ENCODE data around the gene CP. TPM values are rescaled to one million over a fixed set of nuclear protein-coding genes. Genes with fewer than 3 reads are reported as not detected.

The CP gene
- total and polyA plus RNA-seq, 9 of the 15 experiments (the other 6 are each of a cell fraction or from before 2014, with no cell fraction given), result 0.30 to 0.75 TPM; not detected in 7

DNA sequence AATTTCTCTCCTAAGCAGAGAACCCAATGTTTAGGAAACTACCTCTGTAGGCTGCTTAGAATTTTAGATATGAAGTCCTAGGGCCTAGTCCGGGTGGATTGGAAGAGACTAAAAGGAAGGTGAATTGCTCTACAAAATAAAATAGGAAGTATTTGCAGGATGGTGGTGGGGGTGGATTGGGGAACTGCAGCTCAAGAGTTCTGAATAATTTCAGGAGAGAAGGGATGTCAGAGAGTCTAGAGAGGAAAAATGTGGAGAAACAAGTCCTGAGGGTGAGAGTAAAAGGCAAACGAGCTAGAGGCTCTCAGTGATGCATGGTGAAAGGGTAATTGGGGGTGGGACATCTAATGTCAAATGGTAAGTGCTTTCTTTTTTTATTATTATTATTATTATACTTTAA is 10.2 kb upstream of the CP start:
- BruUV-seq (replicated peaks), result no TSS peak
- Histone ChIP-seq H3K27me3 (ENCODE audit: control insufficient read depth in 2 of 2, insufficient read depth in 2 of 2, low read length in 2 of 2) (no peaks in the 10 kb centered on the region), H3K4me2 (ENCODE audit: insufficient read depth, low read length) (no peak overlapping the region), H3K4me3 (no peak overlapping the region), H3K27ac (ENCODE audit: extremely low read depth, low read depth, low read length) (no peak overlapping the region), H3K9me1 (ENCODE audit: control insufficient read depth, insufficient read depth, low read length) (no peaks in the 10 kb centered on the region), H4K20me1 (replicated peaks; ENCODE audit: control insufficient read depth, insufficient read depth, low read length) (no peaks in the 10 kb centered on the region; the same call in 1 of the 2 replicates), H3K79me2 (ENCODE audit: control insufficient read depth, insufficient read depth, low read length) (no peaks in the 10 kb centered on the region), H3K4me1 (replicated peaks in 1 of 2; ENCODE audit: control insufficient read depth in 2 of 2, insufficient read depth in 2 of 2, low read length in 2 of 2) (peaks cover 0 to 19% of the 10 kb centered on the region in 2 experiments; a peak in 4 of 5 replicates), H3K36me3 (ENCODE audit: control insufficient read depth, insufficient read depth, low read length) (no peaks in the 10 kb centered on the region), H2AFZ (ENCODE audit: low read depth, low read length) (no peak overlapping the region), H3K9ac (ENCODE audit: insufficient read depth in 1 of 2, low read depth in 2 of 2, low read length in 2 of 2) (no peak overlapping the region), H3K9me3 (replicated peaks; ENCODE audit: control insufficient read depth, insufficient read depth, low read depth, low read length) (no peaks in the 10 kb centered on the region)
- POLR2A ChIA-PET, result no interaction called here
- ATAC-seq (no peak), FAIRE-seq (no peak), DNase-seq (ENCODE audit: extremely low read depth in 1 of 4, low spot score in 3 of 4) (no peak)
- 8% methylated on average over 2 of the region's 2 CpGs for WGBS (ENCODE audit: insufficient coverage, low coverage, missing lambda C conversion rate)
- CTCF ChIA-PET (ENCODE audit: low intra/inter-chr PET ratio), result no interaction called here
- intact Hi-C loops (cut with micrococcal nuclease), result no loop called here
- in situ Hi-C loops (cut with MboI), result no loop called here
- TF ChIP-seq ZBTB5 (IDR thresholded peaks at IDR 0.05) (no peak), ZNF699 (CRISPR knock-in tag; IDR thresholded peaks at IDR 0.05; ENCODE audit: insufficient replicate concordance) (no peak), KLF1 (tag; IDR thresholded peaks at IDR 0.05) (no peak), RFX5 (IDR thresholded peaks at IDR 0.05; ENCODE audit: low read depth, low read length) (no peak), SMARCA4 (IDR thresholded peaks at IDR 0.05) (no peak), ZNF12 (CRISPR knock-in tag; IDR thresholded peaks at IDR 0.05) (no peak), CC2D1A (IDR thresholded peaks at IDR 0.05) (no peak)
- TF ChIP-seq, protein P1, sequence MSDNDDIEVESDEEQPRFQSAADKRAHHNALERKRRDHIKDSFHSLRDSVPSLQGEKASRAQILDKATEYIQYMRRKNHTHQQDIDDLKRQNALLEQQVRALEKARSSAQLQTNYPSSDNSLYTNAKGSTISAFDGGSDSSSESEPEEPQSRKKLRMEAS (CRISPR knock-in tag; IDR thresholded peaks at IDR 0.05), result no peak
- TF ChIP-seq, protein P2, sequence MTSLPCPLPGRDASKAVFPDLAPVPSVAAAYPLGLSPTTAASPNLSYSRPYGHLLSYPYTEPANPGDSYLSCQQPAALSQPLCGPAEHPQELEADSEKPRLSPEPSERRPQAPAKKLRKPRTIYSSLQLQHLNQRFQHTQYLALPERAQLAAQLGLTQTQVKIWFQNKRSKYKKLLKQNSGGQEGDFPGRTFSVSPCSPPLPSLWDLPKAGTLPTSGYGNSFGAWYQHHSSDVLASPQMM (CRISPR knock-in tag; IDR thresholded peaks at IDR 0.05), result no peak
- TF ChIP-seq, protein P3, sequence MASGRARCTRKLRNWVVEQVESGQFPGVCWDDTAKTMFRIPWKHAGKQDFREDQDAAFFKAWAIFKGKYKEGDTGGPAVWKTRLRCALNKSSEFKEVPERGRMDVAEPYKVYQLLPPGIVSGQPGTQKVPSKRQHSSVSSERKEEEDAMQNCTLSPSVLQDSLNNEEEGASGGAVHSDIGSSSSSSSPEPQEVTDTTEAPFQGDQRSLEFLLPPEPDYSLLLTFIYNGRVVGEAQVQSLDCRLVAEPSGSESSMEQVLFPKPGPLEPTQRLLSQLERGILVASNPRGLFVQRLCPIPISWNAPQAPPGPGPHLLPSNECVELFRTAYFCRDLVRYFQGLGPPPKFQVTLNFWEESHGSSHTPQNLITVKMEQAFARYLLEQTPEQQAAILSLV (tag; IDR thresholded peaks at IDR 0.05), result no peak
- TF ChIP-seq, protein P4, sequence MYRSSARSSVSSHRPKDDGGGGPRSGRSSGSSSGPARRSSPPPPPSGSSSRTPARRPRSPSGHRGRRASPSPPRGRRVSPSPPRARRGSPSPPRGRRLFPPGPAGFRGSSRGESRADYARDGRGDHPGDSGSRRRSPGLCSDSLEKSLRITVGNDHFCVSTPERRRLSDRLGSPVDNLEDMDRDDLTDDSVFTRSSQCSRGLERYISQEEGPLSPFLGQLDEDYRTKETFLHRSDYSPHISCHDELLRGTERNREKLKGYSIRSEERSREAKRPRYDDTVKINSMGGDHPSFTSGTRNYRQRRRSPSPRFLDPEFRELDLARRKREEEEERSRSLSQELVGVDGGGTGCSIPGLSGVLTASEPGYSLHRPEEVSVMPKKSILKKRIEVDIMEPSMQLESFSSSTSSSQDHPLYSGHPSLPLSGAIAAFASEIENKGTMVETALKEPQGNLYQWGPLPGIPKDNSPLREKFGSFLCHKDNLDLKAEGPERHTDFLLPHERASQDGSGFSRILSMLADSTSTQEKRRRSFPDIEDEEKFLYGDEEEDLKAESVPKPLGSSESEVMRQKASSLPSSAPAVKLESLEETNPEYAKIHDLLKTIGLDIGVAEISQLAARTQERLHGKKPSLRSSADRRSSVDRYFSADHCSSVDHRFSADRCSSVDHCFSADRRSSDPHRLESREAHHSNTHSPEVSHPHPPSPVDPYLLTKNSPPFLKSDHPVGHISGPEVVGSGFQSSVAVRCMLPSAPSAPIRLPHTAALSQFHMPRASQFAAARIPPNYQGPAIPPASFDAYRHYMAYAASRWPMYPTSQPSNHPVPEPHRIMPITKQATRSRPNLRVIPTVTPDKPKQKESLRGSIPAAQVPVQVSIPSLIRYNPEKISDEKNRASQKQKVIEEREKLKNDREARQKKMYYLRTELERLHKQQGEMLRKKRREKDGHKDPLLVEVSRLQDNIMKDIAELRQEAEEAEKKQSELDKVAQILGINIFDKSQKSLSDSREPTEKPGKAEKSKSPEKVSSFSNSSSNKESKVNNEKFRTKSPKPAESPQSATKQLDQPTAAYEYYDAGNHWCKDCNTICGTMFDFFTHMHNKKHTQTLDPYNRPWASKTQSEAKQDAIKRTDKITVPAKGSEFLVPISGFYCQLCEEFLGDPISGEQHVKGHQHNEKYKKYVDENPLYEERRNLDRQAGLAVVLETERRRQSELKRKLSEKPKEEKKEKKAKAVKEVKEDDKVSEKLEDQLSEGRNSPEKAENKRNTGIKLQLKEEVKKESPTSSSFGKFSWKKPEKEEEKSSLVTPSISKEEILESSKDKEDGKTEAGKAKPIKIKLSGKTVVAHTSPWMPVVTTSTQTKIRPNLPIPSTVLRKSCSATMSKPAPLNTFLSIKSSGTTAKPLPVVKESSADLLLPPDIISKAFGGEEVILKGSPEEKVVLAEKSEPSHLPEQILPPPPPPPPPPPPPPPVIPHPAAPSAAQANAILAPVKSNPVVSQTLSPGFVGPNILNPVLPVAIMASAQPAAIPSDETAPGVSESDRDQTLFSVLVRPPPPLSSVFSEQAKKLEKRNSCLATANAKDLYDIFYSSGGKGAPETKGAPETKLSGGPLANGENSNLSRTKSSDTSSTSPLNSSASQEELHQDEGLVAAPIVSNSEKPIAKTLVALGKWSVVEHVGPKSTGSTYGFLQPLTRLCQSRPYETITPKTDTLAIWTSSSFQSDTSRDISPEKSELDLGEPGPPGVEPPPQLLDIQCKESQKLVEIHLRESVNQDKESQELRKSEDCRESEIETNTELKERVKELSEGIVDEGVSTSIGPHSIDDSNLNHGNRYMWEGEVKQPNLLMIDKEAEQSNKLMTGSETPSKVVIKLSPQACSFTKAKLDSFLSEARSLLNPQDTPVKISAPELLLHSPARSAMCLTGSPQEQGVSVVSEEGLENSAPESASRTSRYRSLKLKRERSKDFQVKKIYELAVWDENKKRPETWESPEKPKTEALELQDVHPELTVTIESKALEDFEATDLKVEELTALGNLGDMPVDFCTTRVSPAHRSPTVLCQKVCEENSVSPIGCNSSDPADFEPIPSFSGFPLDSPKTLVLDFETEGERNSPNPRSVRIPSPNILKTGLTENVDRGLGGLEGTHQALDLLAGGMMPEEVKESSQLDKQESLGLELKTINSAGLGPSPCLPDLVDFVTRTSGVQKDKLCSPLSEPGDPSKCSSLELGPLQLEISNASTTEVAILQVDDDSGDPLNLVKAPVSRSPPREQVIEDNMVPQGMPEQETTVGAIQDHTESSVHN (IDR thresholded peaks at IDR 0.05; ENCODE audit: borderline replicate concordance in 1 of 2, low read depth in 1 of 2), result no peak
